SKM-1 (cell line): ENCODE data around the gene FHOD3.
A peak's percentile ranks its signal among the peaks of the same experiment; 100 is the strongest.
"Not testable (repeated sequence)": the region's sequence is repeated elsewhere in the genome, so short reads cannot be mapped to it uniquely, and the experiment has no call there.

Experiments used
- DNase-seq: peaks from one replicate; lab custom pipeline; 2025; ENCODE audit not compliant: unreplicated experiment; lab: John Stamatoyannopoulos, UW

FHOD3 gene

DNA sequence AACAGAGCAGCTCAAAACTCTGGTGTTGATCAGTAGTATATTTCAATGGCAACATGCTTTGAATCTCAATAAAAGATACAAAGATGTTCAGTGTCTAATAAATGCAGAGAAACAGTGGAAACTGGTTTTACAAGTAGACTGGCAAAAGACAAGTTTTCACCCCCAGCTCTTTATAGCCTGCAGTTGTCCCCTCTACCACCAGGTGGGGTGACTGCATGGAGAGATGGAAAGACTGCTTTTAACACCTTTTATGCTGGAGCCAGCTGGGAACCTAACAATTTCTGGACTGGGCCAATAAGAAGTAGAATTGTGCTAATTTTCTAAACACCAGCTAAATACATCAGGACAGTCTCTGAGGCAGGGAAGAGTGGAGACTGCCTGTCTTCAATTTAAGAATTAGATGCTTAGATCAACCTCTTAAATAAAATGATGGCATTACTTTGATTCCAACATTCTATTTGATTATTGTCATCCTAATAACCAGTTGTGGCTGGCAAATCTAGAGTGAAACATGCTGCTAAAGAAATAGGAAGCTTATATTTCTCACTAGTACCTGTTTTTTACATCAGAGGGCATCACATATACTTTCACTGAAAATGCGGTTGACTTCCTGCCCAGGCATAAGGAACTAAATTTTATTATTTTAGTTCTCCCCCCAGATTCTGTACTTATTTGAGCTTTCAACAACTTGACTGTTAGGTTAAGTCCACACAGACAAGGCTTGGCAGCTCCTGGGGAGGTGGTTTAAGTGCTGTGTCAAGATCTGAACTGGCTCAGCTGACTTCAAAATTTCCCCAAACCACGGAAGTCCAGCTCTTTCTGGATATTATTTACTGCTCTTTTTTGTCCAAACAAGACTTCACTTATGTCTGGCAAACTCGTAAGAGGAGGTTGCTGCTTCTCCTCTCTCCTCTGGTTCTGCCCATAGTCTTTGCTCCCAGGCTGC, 390.8 kb downstream of the FHOD3 start:
- DNase-seq, result peak; percentile 15

DNA sequence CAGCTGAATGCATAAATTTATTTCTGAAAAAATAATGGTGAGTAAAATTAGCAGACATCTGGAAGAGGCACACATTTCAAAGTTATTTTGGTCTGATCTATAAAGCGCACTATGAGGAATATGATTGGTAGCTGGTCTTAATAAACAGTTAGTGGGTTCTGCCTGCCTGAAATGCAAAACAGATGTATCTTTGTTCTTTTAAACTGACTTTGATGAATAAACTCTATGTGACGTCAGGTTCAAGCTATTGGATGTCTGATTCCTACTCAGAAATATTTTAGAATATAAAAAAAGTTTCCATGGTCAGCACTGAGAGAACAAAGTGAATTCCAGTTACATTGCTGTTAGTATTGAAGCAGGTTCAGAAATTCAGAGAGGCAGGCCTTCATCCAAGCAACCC, 394.9 kb downstream of the FHOD3 start:
- no peak for DNase-seq

DNA sequence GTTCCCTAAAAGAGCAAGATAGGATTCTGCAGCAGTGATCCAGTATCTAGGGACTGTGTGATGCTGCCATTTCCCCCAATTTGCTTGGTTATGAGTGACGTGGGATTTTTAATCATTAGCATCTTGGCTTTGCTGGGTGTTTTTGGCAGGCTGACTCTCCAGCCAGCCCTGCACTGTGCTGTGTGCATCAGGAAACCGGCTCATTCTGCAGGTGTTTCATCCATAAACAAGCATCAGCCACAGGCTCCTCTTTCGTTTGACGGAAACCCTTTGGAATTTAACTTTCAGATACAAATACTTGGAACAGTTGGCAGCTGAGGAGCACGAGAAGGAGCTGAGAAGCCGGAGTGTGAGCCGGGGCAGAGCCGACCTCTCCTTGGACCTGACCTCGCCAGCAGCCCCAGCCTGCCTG, 395.4 kb downstream of the FHOD3 start:
- DNase-seq, result no peak

DNA sequence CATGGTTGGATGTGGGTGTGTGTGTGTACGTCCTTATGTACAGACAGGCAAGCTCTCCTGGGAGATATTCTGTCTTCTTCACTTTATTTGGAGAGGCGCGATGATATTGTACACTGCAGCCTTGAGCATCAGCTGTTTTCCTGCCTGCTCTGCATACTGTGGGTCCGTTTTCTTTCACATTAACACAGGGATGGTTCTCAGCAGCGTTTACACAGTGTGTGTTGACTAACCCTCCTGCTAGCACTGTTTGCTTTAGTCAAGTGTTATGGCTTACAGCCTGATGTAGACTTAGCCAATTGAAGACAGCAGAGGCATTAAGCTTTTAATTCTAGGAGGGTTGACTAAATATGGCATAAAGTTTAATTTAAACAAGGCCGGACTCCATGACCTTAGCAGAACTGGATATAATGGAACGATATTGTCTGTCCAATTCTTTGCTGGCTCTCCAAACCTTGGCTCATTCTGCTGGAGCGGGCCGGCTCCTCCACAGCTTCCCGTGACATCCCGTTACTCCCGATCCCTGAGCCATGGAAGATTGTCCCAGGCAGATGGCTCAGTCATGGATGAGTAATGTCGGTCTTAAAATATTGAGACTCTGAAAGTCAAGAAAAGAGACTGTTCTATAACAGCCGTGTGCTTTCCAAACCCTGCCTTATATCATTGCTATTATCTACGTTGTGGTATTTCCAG, 396.6 kb downstream of the FHOD3 start:
- no peak for DNase-seq

DNA sequence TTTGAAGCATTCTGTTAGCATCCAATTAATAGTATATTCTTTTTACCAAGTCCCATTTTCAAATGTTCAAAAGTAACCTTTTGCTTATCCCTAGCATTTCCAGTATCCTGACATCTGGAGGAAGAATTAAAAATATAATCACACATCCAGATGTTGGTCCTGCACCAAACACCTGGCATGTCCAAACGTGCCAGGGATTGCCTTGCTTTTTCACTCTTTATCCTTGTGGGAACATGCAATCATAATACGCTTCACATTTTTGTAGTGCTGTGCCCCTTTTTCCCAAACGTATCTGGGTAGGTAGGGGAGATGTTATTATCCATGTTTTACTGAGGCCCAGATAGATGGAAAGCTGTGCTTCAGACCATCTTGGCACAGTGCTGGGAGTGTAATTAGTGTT, 398.3 kb downstream of the FHOD3 start:
- DNase-seq, result no peak

DNA sequence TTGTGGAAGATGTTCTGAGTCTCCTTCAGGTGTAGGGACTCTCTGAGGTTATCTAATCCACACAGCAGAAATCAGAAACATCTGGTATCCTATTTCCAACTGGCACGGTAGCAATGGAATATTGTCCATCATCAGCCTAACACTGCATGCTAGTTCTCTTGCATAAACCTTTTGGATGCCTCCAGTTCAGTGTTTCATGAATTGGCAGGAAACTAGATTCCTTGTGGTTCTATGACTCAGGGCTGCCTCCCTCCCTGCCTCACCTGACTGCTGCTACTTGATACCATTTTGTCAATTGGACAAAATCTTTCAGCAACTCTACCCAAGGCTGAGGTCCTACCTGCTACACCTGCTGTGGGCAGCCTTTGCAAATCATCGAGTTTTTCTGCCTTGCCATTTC, 400.4 kb downstream of the FHOD3 start:
- DNase-seq, result no peak

DNA sequence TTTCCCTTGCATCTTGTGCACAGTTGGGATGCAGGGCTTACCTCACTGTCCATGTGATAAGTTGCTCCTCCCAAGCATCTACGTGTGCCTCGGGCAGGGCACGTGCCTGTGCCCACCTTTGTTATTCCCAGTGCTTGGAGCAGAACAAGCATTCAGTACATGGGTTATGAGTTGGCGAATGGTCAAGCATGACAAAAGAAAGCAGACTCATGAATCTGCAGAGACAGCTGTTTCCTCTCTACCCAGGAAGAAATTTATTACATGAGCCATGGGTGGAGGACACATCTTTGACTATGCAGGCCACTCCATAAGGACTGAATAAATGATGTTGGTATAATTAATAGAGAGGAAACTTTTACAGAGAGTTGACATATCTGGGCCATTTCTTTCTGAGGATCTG, 403.4 kb downstream of the FHOD3 start:
- DNase-seq, result no peak

DNA sequence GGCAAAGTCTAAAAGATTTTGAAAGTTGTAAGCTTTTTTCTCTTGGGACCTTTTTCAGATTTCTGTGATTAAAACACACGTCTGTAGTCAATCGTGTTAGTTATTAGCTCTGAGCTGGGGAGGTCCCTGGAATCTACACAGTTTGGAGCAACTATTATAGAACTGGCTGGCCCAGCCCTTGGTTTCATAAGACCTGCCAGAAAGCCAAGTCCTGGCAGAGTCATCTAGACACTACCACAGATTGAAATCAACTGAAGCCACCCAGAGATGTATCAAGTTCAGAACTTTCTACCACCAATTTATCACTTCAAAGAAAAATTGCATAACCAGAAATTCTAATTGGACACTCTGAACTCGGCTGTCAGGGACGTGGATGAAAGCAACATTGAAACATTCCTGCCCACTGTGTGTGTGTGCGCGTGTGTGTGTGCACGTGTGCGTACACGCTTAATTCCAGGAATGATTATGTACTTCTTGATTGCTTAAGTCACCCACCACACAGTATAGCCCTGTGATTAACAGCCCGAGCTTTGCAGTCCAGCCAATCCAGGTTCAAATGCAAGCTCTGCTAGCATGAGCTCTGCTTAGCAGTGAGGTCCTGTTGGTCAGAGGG, 405.0 kb downstream of the FHOD3 start:
- DNase-seq, result no peak

DNA sequence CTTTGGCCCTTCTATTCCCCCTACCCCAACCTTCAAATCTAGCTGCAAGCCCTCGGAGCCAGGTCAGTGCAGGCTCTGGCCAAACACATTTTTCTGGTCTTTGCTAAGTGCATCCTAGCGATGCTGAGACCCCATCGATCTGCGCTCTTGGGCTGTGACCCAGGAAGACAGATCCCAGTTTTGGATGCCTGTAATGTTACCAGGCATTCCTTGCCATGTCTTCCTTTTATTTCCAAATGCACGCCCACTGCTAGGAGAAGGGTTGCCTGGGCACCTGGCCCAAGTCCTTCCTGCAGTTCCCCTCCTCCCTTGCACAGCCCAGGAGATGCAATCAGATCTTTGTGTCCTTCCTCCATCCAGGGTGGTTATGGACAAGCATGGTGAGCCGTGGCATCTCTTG, 406.6 kb downstream of the FHOD3 start:
- no peak for DNase-seq

DNA sequence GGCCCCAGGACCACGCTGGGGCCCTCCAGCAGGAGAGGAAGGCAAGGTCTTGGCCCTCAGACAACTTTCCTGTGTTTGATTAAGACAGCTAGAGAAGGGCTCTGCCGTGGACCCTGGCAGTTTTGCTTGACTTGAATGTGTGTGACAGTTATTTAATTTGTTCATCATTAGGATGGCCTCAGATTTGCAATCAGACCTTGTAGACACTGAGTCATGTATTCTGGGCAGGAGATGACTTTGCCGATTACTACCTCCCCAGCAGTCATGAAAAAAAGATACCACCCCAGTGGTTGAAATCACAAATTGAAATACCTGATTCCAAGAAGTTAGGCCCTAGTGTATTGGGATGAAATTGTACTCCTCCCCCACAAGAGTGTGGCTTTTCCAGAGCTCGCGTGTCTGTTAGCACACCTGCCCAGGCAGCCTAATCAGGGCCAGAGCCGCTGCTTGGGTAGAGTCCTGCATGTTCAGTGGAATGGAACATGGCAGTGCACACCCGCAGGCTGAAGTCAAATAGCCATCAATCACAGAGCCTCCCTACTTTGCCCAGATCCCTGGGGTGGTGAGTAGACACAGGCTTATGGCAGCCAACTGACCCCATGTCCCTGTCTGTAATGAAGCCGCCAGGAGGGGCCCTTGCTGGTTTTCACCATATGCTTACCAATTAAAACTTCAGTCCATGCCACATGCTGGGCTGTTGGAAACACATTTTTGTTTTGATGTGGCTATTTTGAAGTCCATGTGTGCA, 408.8 kb downstream of the FHOD3 start:
- no peak for DNase-seq

DNA sequence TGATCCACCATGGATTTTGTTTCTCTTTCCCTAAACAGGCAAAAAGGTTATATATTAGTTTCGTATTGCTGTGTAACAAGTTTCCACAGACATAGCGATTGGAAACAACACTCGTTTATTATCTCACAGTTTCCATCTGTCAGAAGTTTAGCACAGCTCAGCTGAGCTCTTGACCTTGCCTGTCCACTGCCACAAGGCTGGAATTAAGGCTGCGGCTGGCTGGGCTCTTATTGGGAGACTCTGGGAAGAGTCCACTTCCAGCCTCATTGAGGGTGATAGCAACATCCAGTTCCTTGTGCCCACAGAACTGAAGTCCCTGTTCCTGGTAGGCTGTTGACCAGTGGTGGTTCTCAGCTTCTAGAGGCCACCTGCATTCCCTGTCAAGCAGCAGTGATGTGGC, 410.9 kb downstream of the FHOD3 start:
- no peak for DNase-seq

DNA sequence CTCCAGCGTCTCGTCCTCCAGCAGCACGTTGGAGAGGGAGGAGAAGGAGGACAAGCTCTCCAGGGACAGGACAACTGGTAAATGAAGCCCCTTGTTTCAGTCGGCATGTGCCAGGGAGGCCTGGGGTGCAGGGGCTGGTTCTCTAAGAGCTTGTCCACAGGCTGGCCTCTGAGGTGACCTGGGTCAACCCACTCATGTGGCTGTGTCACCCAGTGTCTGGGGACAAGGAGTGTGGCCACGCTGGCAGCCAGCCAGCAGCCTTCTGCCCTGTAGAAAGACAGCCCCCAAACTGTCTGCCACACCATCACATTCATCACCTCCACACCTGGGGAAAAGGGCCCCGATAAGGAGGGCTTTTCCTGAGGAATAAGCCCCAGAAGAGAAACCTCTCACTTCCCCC, 411.8 kb downstream of the FHOD3 start:
- DNase-seq, result no peak

DNA sequence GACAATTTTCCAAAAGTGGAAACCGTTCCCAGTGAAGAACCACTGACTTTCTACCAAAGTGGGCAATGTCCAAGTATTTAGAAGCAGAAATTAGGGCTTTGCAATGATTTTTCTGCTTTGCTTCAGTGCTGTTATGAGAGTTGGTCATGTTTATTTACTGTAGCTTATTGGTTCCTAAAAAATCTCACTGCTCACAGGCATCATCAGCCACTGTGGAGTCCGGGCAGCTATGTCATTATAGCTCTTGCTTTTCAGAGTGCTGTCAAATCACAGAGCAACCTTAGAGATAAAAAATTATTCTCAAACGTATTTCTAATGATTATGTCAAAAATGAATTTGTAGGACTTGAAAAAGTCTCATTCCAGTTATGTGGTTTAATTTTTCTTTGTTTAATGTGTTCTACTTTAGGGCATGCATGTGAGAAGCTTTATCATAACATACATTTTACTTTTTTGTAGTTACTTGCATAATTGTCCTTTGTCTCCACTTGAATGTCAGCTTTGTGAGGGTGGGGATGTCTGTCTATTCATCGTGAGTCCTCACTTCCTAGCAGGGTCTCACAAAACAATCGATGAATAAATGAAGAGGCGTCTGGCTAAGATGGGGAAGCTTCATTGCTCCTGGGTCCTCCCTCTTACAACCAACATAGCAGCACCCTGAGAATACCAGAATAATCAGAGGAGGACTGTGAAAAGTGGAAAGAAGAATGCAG, 413.7 kb downstream of the FHOD3 start:
- no peak for DNase-seq

DNA sequence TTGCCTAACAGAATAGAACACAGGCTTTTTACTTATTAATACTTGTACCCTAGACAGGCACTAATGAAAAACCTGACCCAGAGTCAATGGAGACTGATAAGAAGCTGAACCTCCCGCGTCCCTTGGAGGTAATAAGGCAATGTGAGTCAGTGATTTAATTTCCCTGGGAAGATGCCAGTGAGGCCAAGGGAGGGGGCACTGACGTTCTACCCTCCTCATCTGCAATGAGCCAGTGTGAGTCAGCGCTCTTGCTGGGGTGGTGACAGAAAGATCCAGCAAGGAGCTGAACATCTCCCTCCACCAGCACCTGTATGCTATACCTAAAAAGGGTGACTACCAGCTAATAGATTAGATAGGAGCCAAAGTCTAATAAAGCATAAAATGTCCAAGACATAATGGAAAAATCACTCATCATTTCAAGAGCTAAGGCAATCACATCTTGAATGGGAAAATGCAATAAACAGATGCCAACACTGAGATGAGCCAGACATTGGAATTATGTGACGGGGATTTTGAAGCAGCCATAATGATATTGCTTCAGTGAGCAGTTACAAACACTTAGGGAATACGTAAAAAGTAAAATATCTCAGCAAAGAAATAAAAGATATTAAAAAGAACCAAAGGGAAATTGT, 414.4 kb downstream of the FHOD3 start:
- no peak for DNase-seq

DNA sequence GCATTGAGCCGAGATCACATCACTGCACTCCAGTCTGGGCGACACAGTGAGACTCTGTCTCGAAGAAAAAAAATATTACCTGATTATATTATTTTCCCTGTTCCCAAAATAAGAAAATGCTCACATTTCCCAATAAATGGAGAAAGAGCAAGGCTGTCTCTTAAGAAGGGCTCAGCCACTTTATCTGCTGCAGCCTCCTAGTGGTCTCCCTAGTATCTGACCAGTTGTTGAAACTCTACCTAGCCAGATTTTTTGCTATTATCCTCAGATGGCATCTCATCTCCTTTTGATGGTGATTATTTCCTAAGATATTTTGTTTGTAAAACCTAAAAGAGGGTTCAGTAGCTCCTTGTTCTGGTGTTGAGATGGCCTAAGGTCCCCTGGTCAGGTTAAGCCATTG, 417.0 kb downstream of the FHOD3 start:
- DNase-seq, result no peak

DNA sequence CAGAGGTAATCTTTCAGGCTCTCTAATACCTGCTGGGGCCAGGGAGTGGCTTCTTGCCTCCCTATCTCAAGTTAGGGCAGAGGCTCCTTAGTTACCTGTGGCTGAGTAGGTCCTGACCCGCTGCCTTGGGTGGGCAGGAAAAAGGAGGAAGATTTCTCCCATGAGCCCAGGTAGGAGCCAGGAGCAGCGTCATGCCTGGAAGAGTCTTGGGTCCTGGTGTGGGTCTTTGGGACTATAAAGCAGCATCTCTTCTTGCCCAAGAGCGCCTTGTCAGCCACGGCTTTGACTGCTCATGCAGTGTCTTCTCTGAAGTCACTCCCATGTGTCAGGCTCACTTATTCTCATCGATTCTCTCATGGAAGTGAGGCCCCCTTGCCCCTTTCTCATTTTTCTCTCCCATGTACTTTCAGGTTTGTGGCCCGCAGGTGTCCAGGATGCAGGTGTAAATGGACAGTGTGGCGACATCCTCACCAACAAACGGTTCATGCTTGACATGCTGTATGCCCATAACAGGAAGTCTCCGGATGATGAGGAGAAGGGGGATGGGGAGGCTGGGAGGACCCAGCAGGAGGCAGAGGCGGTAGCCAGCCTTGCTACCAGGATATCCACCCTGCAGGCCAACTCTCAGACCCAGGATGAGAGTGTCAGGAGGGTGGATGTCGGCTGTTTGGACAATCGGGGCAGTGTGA, 420.1 kb downstream of the FHOD3 start:
- no peak for DNase-seq

DNA sequence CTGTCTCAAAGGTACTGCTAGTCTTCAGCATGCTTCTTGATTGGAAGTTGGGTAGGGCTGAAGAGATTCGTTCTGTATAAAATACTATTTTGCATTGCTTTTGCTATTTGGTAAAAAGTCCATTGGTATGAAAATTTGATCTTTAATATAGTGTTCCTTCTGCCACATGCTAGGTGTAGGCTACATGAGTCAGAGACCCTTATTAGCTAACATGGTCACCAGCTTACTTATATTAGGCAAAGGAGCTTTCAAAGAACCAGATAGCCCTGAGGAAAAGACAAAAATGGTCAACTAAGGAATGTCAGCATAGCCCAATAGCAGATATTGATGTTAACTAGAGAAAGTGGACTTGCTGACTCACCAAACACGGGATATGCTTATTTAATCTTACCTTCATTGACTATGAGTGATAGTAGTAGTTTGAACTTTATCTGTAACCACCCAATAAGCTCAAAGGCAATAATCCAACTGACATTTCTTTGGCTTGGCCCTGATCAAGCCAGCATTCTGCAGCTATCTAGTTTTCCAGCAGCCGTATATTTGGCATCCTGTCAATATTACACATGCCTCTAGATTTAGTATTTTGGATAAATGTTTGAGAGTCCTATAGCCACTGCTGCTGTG, 421.3 kb downstream of the FHOD3 start:
- DNase-seq, result no peak

DNA sequence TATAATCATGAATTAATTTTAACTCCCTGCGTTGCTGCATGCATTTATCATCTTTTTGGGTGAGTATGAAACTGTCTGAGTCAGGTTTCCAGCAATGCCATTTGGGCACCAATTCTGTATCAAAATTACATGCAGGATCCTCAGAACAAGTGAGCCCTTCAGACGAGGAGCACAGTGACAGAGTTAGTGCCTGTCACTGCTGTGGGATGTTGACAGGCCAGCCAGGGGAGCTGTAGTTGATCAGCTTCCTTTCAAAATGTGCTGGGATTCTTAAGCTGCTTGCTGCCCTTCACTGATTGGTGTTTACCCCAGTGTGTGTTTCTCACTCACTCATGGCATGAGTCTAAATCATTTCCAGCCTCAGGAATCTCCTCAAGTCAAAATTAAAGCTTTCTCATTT, 422.1 kb downstream of the FHOD3 start:
- no peak for DNase-seq

DNA sequence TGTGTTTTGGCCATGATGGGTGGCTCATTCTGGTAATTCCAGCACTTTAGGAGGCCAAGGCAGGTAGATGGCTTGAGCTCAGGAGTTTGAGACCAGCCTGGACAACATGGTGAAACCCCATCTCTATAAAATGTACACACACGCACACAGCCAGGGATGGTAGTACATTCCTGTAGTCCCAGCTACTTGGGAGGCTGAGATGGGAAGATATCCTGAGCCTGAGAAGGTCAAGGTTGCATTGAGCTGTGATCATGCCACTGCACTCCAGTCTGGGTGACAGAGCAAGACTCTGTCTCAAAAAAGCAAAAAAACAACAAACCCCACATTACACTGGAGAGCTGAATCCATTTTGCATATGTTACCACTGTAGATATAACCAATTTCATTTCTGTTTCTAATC, 423.8 kb downstream of the FHOD3 start:
- DNase-seq, result not testable (repeated sequence)
